GM12878 (cell line): ENCODE data around the gene KDM6A. TPM values are rescaled to one million over a fixed set of nuclear protein-coding genes. Genes with fewer than 3 reads are reported as not detected.

Experiments used
- ATAC-seq: fragments of 200-7000 bp; cut with Tn5 transposase; 3 replicates; pipeline ENCODE4 v1.9.1; 2020; ENCODE audit warnings: mild to moderate bottlenecking, moderate library complexity
- BruUV-seq: library from RNA; stranded (reverse); fragments of 400-500 nt; replicated peaks from 2 replicates; lab custom pipeline; 2021; lab: Mats Ljungman, UMichigan
- CTCF ChIA-PET: fragments of 300-600 bp; sonication (Branson Sonifier 250); formaldehyde crosslinking; extraction: SDS; loops from one replicate; lab custom pipeline; 2021; ENCODE audit warnings: inconsistent platforms; lab: Yijun Ruan, JAX
- POLR2A ChIA-PET: fragments of 350-600 bp; formaldehyde crosslinking; extraction: SDS; loops from one replicate; lab custom pipeline; 2021; ENCODE audit warnings: inconsistent platforms; lab: Charles Lee
- RAD21 ChIA-PET: fragments of 300-600 bp; sonication (Branson Sonifier 250); formaldehyde crosslinking; loops from one replicate; lab custom pipeline; 2023; ENCODE audit warnings: antibody characterized with exemption; ENCODE audit not compliant: unreplicated experiment; lab: Charles Lee
- SMC1A ChIA-PET: fragments of 300-600 bp; sonication (Branson Sonifier 250); formaldehyde crosslinking; loops from one replicate; lab custom pipeline; 2023; ENCODE audit not compliant: unreplicated experiment, uncharacterized antibody; lab: Charles Lee
- DNase-seq: peaks from one replicate; pipeline ENCODE4 v3.0.0-alpha.2; 2011; ENCODE audit warnings: low read depth, low spot score
- FAIRE-seq: peaks from 3 replicates; lab custom pipeline; 2011; peaks lifted over from hg19 to GRCh38; lab: Jason Lieb, UNC
- H2AFZ ChIP-seq: 2 replicates; pipeline ENCODE4 v1.6.0; 2011; ENCODE audit warnings: low read depth, low read length, control low read depth; ENCODE audit not compliant: control insufficient read depth
- H3K27ac ChIP-seq: 2 replicates; pipeline ENCODE4 v1.5.1; 2011; ENCODE audit warnings: control low read depth; ENCODE audit not compliant: control insufficient read depth, insufficient read depth
- H3K27me3 ChIP-seq, 2 experiments: replicated peaks in 1 of 2; 2 replicates each; pipeline versions ENCODE4 v1.6.0 to v1.6.1; 2011; ENCODE audit warnings: low read length in 1 of 2; ENCODE audit not compliant: control insufficient read depth in 2 of 2, insufficient read depth in 2 of 2
- H3K36me3 ChIP-seq, 2 experiments: 2 replicates each; pipeline ENCODE4 v1.5.1; 2011; ENCODE audit warnings: low read length in 1 of 2; ENCODE audit not compliant: control insufficient read depth in 2 of 2, insufficient read depth in 2 of 2
- H3K4me1 ChIP-seq: 2 replicates; pipeline ENCODE4 v1.6.1; 2011; ENCODE audit warnings: mild to moderate bottlenecking, low read length, moderate library complexity, mixed read lengths; ENCODE audit not compliant: control insufficient read depth, insufficient read depth
- H3K4me2 ChIP-seq: 2 replicates; pipeline ENCODE4 v1.6.0; 2011; ENCODE audit warnings: control low read depth; ENCODE audit not compliant: control insufficient read depth, insufficient read depth
- H3K4me3 ChIP-seq: fragments of 200-600 bp; sonication (generic); 2 replicates; pipeline ENCODE4 v1.5.1; 2016
- H3K79me2 ChIP-seq: 2 replicates; pipeline ENCODE4 v1.6.0; 2011; ENCODE audit warnings: low read length; ENCODE audit not compliant: control insufficient read depth, insufficient read depth
- H3K9ac ChIP-seq: 2 replicates; pipeline ENCODE4 v1.8.0; 2011; ENCODE audit warnings: low read length, control low read depth, mixed read lengths; ENCODE audit not compliant: control insufficient read depth, insufficient read depth
- H3K9me3 ChIP-seq: replicated peaks from 3 replicates; pipeline ENCODE4 v1.5.1; 2011; ENCODE audit warnings: mild to moderate bottlenecking, low read length; ENCODE audit not compliant: control insufficient read depth, insufficient read depth
- H4K20me1 ChIP-seq: 2 replicates; pipeline ENCODE4 v1.6.0; 2011; ENCODE audit not compliant: control insufficient read depth, insufficient read depth
- ATF3 ChIP-seq: IDR thresholded peaks from 2 replicates; pipeline ENCODE4 v1.6.1; 2011; ENCODE audit warnings: low read depth, mild to moderate bottlenecking, low read length, moderate library complexity, borderline replicate concordance; ENCODE audit errors: extremely low read depth
- BACH1 ChIP-seq: fragments of 450-650 bp; IDR thresholded peaks from 2 replicates; pipeline ENCODE4 v1.6.1; 2017; ENCODE audit warnings: mild to moderate bottlenecking, borderline replicate concordance
- BRCA1 ChIP-seq: IDR thresholded peaks from 2 replicates; pipeline ENCODE4 v1.6.1; 2011; ENCODE audit warnings: low read depth, low read length, improper control_type of control experiment
- CHD2 ChIP-seq: IDR thresholded peaks from 2 replicates; pipeline ENCODE4 v1.6.1; 2011; ENCODE audit warnings: low read depth, low read length, improper control_type of control experiment, borderline replicate concordance
- NR2F1 ChIP-seq: fragments of 450-650 bp; conservative IDR thresholded peaks from 2 replicates; pipeline ENCODE4 v1.6.1; 2017; ENCODE audit warnings: mild to moderate bottlenecking
- POU2F2 ChIP-seq: IDR thresholded peaks from 3 replicates; pipeline ENCODE4 v1.6.1; 2011; ENCODE audit warnings: low read depth, mild to moderate bottlenecking, low read length, borderline replicate concordance
- SUPT20H ChIP-seq: IDR thresholded peaks from 2 replicates; pipeline ENCODE4 v1.6.1; 2011; ENCODE audit warnings: low read depth, mild to moderate bottlenecking, low read length, moderate library complexity, borderline replicate concordance; ENCODE audit not compliant: control insufficient read depth
- ZNF24 ChIP-seq: fragments of 450-650 bp; IDR thresholded peaks from 2 replicates; pipeline ENCODE4 v1.6.1; 2017; ENCODE audit warnings: antibody characterized with exemption, mild to moderate bottlenecking
- ZNF592 ChIP-seq: fragments of 450-650 bp; IDR thresholded peaks from 2 replicates; pipeline ENCODE4 v1.6.1; 2017; ENCODE audit warnings: mild to moderate bottlenecking, moderate library complexity
- WGBS: methylation state at CpG from one replicate; pipeline ENCODE4 v1.1.6; 2016; ENCODE audit warnings: low lambda C conversion rate; ENCODE audit not compliant: insufficient replicate concordance, insufficient coverage; ENCODE audit errors: missing lambda C conversion rate; 5-methylcytosine and 5-hydroxymethylcytosine counted together
- in situ Hi-C: fragments of 300-500 bp; cut with MboI; formaldehyde crosslinking; loops from 9 replicates; pipeline ENCODE4 v1.14.3; 2018; ENCODE audit warnings: mixed read lengths
- intact Hi-C: fragments of 100-400 bp; cut with micrococcal nuclease; formaldehyde crosslinking; loops from one replicate; pipeline ENCODE4 v1.14.2; 2022; ENCODE audit not compliant: unreplicated experiment
- polyA plus RNA-seq, 11 experiments: library from polyadenylated mRNA; depleted of rRNA in 4 of 11; unstranded in 6 of 11; stranded (reverse) in 5 of 11; fragments of >200 nt; fragmentation: Nextera tagmentation in 4 of 11; fragmentation: Illumina TruSeq in 1 of 11; extraction: Ambion mirVana in 4 of 11; extraction: Trizol in 1 of 11; gene quantifications; 1 replicate in 1 of 11; 2 replicates in 10 of 11; pipeline versions ENCODE4 v1.2.1 to v1.2.3, GENCODE V29; 2011 to 2016; ENCODE audit warnings: inconsistent platforms in 2 of 11, missing spikeins in 2 of 11, low read depth in 1 of 11
- total RNA-seq, 4 experiments: library from RNA; depleted of rRNA in 3 of 4; stranded (reverse); fragments of >200 nt in 3 of 4; fragmentation: Illumina TruSeq in 1 of 4; extraction: Trizol in 1 of 4; gene quantifications; 2 replicates each; pipeline versions ENCODE4 v1.2.1 to v1.2.3, GENCODE V29; 2013 to 2021

Gene KDM6A
- total and polyA plus RNA-seq, 10 of the 15 experiments (the other 5 are each of a cell fraction or from before 2014, with no cell fraction given): 7.9 to 29.0 (median 20.4) TPM

GRCh38 chrX:44875185-44875489 is 2.1 kb downstream of the KDM6A start (continued):
- TF ChIP-seq BRCA1: no peak
- no peak for TF ChIP-seq ATF3
- no peak for TF ChIP-seq NR2F1
- no peak for TF ChIP-seq POU2F2
- TF ChIP-seq SUPT20H: no peak

- no peak for FAIRE-seq
- 46% methylated on average over 4 of the region's 4 CpGs for WGBS
- intact Hi-C loops: no loop called here
- SMC1A ChIA-PET: interaction anchor here (1.0 to 3.9 kb wide), 10 partner anchors 11 to 194 kb away, joined by 3 to 50 read pairs (median 4); no protein-coding TSS in a partner anchor
- no peak overlapping the region for H3K27ac ChIP-seq
- peak overlapping the region; percentile 91 for H3K4me3 ChIP-seq
- H3K27me3 ChIP-seq: no peaks in the 10 kb centered on the region
- no peak for TF ChIP-seq BACH1
- TF ChIP-seq ZNF592: no peak
- no peak for TF ChIP-seq ZNF24
- TF ChIP-seq CHD2: no peak
- TF ChIP-seq, all 136 proteins: peak for 0
- Histone ChIP-seq H3K4me1 (no peaks in the 10 kb centered on the region), H3K36me3 (no peaks in the 10 kb centered on the region; a peak in 1 of 4 replicates), H3K4me2 (peak overlapping the region; percentile 66), H2AFZ (no peak overlapping the region), H4K20me1 (no peaks in the 10 kb centered on the region), H3K79me2 (peaks cover 91% of the 10 kb centered on the region), H3K9ac (no peak overlapping the region), H3K9me3 (no peaks in the 10 kb centered on the region; the same call in 1 of the 3 replicates)
- DNase-seq (no peak), ATAC-seq (no peak)
- no TSS peak for BruUV-seq
- POLR2A ChIA-PET: interaction anchor here (0.6 to 3.7 kb wide), 4 partner anchors 21 to 203 kb away, joined by 3 to 24 read pairs (median 10); no protein-coding TSS in a partner anchor
- in situ Hi-C loops: loop anchor here (25.0 kb wide), 2 partner anchors 186 to 886 kb away; no protein-coding TSS in a partner anchor
- RAD21 ChIA-PET: interaction anchor here (0.6 to 6.1 kb wide), 9 partner anchors 10 to 194 kb away, joined by 3 to 50 read pairs (median 5); no protein-coding TSS in a partner anchor
- CTCF ChIA-PET: interaction anchor here (0.6 to 3.4 kb wide), 4 partner anchors 11 to 193 kb away, joined by 3 to 31 read pairs (median 3); no protein-coding TSS in a partner anchor
Measured at GRCh38 chrX:44876086-44876485, 3.1 kb downstream of the KDM6A start.
